Measurements from ENCODE around the gene KCNQ1. TPM values are rescaled to one million over a fixed set of nuclear protein-coding genes. Genes with fewer than 3 reads are reported as not detected.

The KCNQ1 gene
- total and polyA plus RNA-seq, 7 donors: 0.48 to 3.1 (median 1.1) TPM

DNA sequence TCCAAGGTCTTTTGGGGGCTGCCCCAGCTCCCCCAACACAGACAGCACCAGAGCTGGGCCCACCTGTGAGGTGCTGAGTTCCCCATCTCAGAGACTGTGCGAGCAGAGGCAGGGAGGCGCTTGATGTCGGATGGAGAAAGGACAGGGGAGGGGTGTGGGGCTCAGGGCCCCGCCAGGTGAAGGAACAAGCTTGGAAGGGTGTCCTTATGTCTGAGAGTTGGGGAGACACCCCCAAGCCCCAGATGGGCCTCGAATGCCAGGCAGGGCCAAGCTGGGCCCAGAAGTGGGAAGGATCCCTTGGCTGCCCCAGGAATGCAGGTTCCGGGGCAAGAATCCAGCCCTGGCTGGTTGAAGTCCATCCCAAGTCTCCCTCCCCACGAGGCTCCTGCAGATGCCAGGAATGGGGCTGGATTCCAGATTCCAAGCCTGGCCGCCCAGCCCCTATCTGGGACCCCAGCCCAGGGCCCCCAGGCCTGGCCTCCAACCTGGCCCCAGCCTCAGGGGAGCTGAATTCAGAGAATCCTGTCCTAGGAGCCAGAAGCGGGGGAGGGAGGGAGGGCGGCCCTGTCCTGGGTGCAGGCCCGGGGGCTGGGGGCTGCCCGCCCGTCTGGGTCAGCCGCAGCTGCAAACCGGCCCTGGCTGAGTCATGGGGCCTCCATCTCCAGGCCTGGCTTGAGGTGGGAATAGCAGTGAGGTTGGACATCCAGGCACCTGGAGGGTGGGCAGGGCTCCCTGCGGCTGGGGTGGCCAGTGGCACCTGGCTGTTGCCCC lies 389.9 kb downstream of the KCNQ1 start:
- intact Hi-C loops (cut with DNase I): loop anchor here in 1 of 2 donors (5.0 kb wide), 1 partner anchor 52 kb away; no protein-coding TSS in a partner anchor
- peak in 1 of 2 donors; percentile 51 for DNase-seq
- ATAC-seq: no peak

GRCh38 chr11:2835296-2835695 lies 390.5 kb downstream of the KCNQ1 start:
- H3K36me3 ChIP-seq (ENCODE audit: insufficient read depth in 1 of 2, low read depth in 1 of 2): no peaks in the 10 kb centered on the region
- H3K27me3 ChIP-seq (ENCODE audit: insufficient read depth in 3 of 3, low read length in 2 of 3): no peaks in the 10 kb centered on the region
- no peak overlapping the region for H3K4me3 ChIP-seq
- no peak for TF ChIP-seq CTCF (IDR thresholded peaks at IDR 0.05)
- intact Hi-C loops (cut with DNase I): no loop called here
- WGBS, 3 donors: 72 to 84% (median 81%) methylated on average over 6 of the region's 6 CpGs
- H3K4me1 ChIP-seq: no peaks in the 10 kb centered on the region
- DNase-seq (no peak), ATAC-seq (no peak)
- H3K27ac ChIP-seq: no peak overlapping the region
- no peaks in the 10 kb centered on the region for H3K9me3 ChIP-seq

More for the DNA sequence above, 389.9 kb downstream of the KCNQ1 start:
- H3K9me3 ChIP-seq: no peaks in the 10 kb centered on the region
- H3K36me3 ChIP-seq (ENCODE audit: insufficient read depth in 1 of 2, low read depth in 1 of 2): no peaks in the 10 kb centered on the region
- no peaks in the 10 kb centered on the region for H3K4me1 ChIP-seq
- no peak overlapping the region for H3K4me3 ChIP-seq
- H3K27me3 ChIP-seq (ENCODE audit: insufficient read depth in 3 of 3, low read length in 2 of 3): no peaks in the 10 kb centered on the region
- TF ChIP-seq CTCF (IDR thresholded peaks at IDR 0.05): no peak
- WGBS, 3 donors: 81 to 88% (median 86%) methylated on average over 10 to 16 of the region's 16 CpGs
- H3K27ac ChIP-seq: no peak overlapping the region

DNA sequence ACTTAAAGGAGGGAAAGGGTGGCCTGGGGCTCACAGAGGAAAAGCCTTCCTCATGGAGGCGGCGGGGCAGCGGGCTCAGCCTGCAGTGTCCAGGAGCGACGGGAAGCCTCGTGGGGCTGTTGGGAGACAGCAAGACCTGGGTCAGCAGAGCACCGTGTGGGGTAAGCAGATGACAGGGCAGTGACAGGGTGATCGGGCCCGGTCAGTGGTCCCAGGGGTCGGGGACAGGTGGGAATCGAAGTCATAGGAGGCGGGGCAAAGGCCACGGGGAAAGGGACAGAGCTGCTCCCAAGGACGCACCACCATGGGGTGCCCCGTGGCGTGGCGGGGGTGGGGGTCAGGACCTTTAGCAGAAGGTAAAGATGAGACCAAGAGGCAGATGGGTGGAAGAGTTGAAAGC lies 390.9 kb downstream of the KCNQ1 start:
- no peak overlapping the region for H3K27ac ChIP-seq
- no peak overlapping the region for H3K4me3 ChIP-seq
- WGBS, 3 donors: 90 to 96% (median 93%) methylated on average over 17 of the region's 17 CpGs
- ATAC-seq (no peak), DNase-seq (peak in 1 of 2 donors; percentile 46)
- H3K27me3 ChIP-seq (ENCODE audit: insufficient read depth in 3 of 3, low read length in 2 of 3): no peaks in the 10 kb centered on the region
- intact Hi-C loops (cut with DNase I): no loop called here
- TF ChIP-seq CTCF (IDR thresholded peaks at IDR 0.05): no peak
- no peaks in the 10 kb centered on the region for H3K9me3 ChIP-seq
- no peaks in the 10 kb centered on the region for H3K4me1 ChIP-seq
- H3K36me3 ChIP-seq (ENCODE audit: insufficient read depth in 1 of 2, low read depth in 1 of 2): no peaks in the 10 kb centered on the region

DNA sequence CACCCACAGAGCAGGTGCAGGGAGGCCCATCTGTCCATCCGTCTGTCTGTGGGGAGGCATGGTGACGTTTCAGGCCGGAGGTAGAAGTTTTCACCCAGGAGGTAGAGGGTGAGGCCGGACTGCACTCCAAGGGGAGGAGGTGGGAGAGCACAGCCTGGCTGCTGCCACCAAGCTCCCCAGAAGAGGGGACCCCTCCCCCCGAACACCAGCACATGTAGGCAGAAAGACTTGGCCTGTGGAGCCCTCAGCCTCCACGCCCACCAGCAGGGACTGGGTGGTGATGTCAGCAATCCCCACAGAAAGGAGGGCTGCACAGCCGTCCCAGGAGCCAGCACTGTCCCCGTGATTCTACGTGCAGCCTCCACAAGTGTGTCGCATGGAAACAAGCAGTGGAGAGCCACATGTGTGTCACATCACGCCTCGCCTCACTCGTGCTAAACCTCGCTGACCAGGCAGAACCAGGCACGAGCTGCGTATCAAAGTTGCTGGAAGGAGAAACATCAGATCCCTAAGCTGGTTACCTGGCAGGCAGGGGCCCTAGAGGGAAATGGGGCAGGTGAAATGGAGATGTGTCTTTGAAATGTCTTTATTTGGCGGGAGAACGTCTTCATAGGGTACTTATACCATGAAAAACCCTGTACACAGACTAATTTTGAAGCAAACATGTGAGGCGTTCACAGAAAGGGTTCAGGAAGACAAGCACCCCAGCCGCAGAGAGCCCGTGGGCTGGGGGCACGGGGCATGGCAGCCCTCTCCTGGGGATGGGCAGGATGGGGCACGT lies 391.7 kb downstream of the KCNQ1 start:
- no peaks in the 10 kb centered on the region for H3K4me1 ChIP-seq

More for the DNA sequence above, 391.7 kb downstream of the KCNQ1 start:
- WGBS, 3 donors: 66 to 76% (median 74%) methylated on average over 23 of the region's 23 CpGs
- Histone ChIP-seq H3K9me3 (no peaks in the 10 kb centered on the region), H3K27me3 (ENCODE audit: insufficient read depth in 3 of 3, low read length in 2 of 3) (no peaks in the 10 kb centered on the region), H3K27ac (peak overlapping the region; percentile 23), H3K36me3 (ENCODE audit: insufficient read depth in 1 of 2, low read depth in 1 of 2) (no peaks in the 10 kb centered on the region), H3K4me3 (no peak overlapping the region)
- intact Hi-C loops (cut with DNase I): no loop called here
- peak in 1 of 2 donors; percentile 36 for DNase-seq
- no peak for ATAC-seq
- TF ChIP-seq CTCF (IDR thresholded peaks at IDR 0.05): no peak

Measured in psoas muscle (tissue), 8 donors.